Mammary epithelial cell (primary cell): ENCODE results near the gene ANKRD34C.

Experiments used
- EZH2 ChIP-seq: IDR thresholded peaks from 2 replicates; pipeline ENCODE4 v1.6.1; 2012; ENCODE audit warnings: low read length, inconsistent platforms, borderline replicate concordance
- TF ChIP-seq, protein P1 (sequence below), 2 donors: IDR thresholded peaks in 1 of 2; conservative IDR thresholded peaks in 1 of 2; 2 replicates each; pipeline ENCODE4 v1.5.1; 2011 to 2012; ENCODE audit warnings: inconsistent platforms in 2 of 2, low read length in 2 of 2, mild to moderate bottlenecking in 2 of 2, control low read depth in 1 of 2, low read depth in 1 of 2; ENCODE audit not compliant: insufficient read depth in 1 of 2; ENCODE audit errors: extremely low read depth in 1 of 2

DNA sequence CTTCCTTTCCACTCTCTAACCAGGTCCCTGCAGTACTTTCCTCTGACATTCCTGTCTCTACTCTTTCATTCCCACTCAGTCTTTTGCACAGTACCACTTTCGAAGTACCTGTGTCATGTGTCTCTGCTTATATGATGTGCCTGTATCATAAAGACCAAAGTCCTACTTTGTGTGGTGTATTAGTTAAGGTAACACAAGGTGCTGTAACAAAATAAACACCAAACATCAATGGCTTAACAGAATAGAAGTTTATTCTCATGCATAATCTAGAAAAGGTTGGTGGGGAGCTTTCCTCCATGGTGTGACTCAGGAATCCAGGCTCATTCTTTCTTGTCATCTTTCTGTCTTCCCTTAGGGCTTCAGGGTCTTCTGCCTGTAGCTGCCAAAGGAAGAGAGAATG is 31.7 kb downstream of the ANKRD34C start:
- TF ChIP-seq, protein P1, sequence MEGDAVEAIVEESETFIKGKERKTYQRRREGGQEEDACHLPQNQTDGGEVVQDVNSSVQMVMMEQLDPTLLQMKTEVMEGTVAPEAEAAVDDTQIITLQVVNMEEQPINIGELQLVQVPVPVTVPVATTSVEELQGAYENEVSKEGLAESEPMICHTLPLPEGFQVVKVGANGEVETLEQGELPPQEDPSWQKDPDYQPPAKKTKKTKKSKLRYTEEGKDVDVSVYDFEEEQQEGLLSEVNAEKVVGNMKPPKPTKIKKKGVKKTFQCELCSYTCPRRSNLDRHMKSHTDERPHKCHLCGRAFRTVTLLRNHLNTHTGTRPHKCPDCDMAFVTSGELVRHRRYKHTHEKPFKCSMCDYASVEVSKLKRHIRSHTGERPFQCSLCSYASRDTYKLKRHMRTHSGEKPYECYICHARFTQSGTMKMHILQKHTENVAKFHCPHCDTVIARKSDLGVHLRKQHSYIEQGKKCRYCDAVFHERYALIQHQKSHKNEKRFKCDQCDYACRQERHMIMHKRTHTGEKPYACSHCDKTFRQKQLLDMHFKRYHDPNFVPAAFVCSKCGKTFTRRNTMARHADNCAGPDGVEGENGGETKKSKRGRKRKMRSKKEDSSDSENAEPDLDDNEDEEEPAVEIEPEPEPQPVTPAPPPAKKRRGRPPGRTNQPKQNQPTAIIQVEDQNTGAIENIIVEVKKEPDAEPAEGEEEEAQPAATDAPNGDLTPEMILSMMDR (conservative IDR thresholded peaks at IDR 0.05 in 1 of 2, IDR thresholded peaks at IDR 0.05 in 1 of 2; ENCODE audit: extremely low read depth in 1 of 2, insufficient read depth in 1 of 2, low read depth in 1 of 2, low read length in 2 of 2) = no peak
- no peak for TF ChIP-seq EZH2
